Activated effector memory CD4-positive, alpha-beta T cell treated with anti-CD3 and anti-CD28 coated beads, Interleukin-2, amount 50 U/mL, for 16 hours (primary cell): ENCODE measurements around the gene ARHGAP4.

Source experiments
- DNase-seq: peaks from one replicate; pipeline ENCODE4 v3.0.0-alpha.2; 2020

ARHGAP4 gene

DNA sequence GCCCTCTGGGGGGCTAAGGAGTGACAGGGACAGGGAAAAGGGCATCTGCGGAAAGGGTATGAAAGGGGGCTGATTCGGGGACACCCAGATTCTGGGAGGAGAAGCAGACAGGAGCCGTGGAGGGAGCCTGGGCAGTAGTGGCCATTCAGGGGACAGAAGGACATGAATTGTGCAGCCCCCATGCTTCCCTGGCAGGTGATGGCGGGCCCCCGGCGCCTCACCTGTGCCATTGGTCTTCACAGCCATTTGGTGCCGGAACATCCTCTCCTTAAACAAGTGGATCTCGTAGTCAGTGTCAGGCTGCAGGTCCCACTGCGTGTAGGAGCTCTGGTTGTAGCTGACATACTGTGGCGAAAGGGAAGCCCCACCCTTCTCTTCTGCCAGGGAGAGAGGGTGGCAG is 62.0 kb downstream of the ARHGAP4 start:
- DNase-seq = no peak

GRCh38 chrX:153863251-153863991 is 62.6 kb downstream of the ARHGAP4 start:
- no peak for DNase-seq

DNA sequence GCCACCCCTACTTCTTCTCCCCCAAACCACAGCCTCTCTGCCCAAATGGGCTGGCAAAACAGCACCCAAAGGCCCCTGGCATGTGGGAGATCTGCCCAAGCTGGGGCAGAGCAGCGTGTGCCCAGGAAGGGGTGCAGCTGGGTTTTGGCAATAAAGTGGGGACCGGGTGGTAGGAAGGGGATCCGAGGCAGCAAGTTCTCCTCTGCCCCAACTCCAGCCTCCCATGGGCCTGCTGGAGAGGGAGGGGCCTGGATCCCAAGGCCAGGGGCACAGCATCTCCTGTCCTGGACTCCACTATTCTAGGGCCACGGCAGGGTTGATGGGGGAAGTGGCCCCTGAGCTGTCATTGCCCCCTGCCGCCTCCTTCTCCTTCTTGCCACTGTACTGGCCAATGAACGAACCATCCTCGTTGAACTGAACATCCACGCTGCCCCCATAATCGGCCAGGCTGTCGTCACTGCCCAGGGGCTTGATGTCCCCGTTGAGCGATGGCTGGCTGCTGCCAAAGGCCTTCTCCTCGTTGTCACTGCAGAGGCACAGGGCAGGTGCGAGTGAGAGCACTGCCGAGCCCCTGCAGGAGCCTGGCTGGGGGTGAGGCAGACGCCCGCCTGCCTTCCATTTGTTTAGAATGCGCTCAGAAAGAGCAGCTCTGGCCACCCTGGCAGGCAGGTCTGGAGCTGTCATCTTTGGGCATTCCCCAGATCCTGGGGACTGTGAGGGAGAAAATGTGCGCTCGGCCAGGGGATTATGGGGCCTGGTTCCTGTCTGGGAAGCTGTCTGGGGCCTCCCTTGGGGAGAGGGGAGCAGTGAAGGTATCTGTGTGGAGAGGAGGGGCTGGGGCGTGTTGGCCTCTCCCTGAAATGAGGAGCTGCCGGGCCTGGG is 63.5 kb downstream of the ARHGAP4 start:
- no peak for DNase-seq

- no peak for DNase-seq
These were observed 64.2 kb downstream of the ARHGAP4 start for GRCh38 chrX:153861733-153862310.

DNA sequence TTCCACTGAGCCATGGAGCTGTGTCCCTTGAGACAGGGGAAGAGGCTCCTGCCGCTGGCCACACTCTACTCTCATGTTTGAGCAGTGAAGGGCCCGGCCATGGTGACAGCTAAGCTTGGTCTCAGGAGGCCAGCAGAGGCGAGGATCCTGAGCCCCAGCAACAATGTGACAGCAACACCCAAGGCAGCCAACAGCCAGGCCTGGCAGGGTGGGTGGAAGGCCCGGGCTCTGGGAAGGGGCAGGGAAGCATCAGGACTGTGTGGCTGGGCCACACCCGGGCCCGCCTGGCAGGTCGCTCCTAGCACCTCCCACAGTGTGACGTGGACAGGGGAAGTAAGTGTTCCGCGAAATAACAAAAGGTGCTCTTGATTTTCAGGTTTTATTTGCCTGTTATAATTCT is 64.9 kb downstream of the ARHGAP4 start:
- DNase-seq = no peak
